Activated CD4-positive, alpha-beta T cell treated with anti-CD3 and anti-CD28 coated beads for 1 hour (primary cell): Measurements from ENCODE around the gene FAR2.

Experiments used
- DNase-seq: peaks from one replicate; pipeline ENCODE4 v3.0.0-alpha.2; 2020

The FAR2 gene

DNA sequence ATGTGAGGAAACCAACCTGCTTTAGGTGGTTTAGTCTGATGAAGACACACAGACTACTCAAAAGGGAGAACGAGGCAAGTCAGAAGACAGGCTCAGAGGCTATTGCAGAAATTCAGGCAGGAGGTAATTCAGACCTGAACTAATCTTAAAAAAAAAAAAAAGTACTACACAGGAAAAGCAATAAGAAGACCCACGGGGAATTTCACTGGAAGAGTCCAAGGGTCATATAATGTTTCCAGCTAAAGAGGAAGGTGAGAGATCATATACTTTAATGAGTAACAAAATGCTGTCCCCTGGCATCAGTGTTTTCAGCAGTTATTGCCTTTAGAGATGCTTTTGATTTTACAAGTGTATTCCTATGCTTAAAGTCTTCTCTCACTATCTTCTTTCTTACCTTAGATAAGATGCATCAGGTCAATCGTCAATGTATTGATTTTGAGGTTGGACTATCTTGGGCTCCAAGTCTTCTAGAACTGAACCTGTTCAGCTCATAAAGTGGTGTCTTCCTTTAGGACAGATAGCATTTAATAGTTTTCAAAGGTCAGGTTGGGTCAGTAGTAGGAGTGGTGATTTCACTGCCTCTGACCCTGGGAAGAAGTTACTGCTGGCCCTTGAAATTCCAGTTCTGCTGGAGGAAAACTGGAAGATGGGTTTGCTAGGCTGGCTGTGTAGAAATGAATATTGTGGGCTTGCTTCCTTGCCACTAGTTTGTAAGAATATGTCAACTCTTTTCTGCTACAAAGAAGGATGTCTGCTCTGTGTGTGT, 60.0 kb downstream of the FAR2 start:
- no peak for DNase-seq

DNA sequence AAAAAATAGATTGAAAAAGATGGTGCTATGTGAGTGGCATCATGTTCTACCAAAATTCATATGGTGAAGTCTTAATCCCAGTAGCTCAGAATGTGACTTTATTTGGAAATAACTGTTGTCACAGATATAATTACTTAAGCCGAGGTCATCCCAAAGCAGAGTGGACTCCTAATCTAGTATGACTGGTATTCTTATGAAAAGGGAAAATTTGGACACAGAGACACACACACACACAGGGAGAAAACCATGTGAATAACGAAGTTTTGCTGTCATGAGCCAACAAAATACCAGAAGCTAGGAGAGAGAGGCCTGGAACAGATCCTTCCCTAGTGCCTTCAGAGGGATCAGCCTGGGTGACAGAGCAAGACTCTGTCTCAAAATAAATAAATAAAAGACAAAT, 62.6 kb downstream of the FAR2 start:
- no peak for DNase-seq

DNA sequence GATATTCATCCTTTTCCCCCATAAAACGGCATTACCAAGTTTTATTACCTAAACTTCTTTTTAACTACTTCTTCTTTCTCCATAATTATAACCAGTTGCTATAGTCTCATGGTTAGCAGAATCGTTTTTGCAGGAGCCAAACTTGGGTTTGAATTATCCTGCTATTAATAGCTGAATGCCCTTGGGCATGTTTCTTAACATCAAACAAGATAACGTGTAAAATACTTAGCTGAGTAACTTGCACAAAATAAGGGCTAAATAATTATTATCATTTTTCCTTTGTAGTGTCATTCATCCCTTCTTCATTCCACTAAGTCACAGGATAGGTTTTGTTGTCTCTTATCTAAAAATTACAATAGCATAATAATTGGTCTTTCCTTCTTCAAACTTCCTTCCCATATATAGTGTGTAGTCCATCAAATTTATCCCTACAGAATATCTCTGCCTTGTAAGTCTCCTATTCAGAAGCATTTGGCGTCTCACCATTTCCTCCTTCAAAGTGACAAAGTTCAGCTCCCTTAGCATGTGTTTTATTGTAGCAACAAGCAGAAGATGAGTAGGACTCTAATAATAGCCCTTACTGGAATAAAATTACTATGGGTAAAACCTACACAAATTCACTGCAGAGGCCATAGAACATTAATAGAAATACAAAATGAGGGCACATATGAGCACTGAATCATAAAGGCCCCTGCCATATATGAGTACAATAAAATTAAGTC, 63.8 kb downstream of the FAR2 start:
- DNase-seq: no peak

DNA sequence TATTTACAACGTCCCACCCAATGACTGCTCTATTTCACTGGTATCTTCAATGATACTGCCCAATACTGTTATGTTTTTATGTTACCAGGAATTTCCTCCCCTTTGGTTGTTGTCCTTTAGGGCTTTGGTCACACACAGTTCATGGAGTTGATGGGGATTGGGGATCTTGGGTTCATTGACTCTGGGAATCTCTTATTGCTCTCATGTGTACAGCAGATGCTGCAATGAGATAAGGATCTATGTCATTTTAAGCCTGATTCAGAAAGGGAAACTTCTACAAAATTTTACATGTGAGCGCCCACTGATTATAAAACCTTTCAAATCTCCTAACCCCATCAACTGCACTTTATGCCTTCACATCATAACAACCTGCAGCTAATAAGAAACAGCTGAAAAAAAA, 67.2 kb downstream of the FAR2 start:
- no peak for DNase-seq

DNA sequence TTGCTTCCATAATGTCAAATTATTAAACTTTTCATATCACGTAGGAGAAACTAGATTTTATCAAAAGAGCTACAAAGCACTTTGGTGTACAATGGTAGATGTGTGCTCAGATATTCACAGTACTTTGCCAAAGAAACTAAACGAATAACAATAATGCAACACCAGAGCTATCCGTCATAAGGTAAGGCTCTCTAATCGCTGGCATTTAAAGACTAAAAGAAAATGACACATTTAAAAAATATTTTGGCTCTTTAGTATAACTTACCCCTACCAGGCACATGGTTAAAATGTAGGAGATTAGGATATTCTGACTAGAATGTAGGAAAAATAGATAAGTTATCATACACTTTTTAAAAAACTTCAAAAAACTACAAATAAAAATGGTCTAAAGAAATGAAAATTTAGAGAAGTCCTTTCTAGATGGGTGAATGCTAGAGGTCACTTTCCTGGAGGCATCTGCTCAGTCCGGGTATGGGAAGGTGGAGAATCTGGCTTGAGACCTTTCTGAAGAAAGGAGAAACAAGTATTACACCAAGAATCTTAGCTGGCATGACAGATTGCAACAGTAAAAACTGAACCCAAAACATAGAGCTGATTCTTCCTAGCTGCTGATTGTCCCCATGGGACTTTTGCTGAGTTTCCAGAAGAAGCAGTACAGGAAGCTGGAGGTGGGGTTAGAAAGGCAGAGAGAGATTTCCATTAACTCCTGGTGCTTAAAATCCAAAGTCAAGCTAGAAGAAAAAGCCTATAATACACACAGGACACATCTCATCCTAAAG, 67.9 kb downstream of the FAR2 start:
- DNase-seq: no peak

DNA sequence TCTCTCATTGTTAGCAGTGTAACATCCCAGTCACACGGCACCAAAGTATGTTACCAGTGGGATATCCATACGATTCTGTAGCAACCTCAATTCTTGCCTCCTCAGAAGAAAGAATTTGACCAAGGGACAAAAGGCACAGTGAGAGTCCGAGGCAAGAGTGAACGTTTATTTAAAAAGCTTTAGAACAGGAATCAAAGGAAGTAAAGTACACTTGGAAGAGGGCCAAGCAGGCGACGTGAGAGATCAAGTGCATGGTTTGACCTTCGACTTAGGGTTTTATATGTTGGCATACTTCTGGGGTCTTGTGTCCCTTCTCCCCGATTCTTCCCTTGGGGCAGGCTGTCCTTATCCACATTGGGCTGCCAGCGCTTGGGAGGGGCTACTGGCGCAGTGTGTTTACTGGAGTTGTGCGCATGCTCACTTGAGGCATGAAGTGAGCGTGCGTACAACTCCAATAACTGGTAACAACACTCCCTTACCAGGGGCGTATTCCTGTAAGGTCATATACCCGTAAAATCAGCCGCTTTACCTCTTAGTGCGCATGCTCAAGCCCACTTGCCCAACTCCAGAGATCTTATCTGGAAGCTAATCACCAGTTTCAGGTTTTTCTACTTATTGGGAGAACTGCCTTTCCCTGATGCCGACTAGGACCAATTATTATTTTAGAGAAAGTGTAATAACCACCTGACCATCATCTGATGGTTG, 71.7 kb downstream of the FAR2 start:
- DNase-seq: no peak

DNA sequence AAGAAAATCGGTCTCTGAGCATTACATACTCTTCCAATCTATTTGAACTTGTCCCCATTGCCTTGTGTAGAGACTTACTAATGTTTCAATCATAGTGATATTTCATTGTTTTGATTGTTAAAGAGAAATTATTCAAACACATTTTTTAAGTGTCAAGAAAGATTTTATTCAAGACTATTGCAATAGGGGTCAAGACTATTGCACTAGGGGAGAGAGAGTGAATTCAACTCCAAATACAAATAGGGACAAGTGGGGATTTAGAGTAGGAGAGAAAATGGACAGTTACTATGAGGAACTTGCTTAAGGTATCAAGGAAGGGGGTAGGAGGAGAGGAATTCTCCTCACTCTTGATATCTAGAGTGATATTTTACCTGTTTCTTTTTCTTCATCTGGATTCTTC, 73.1 kb downstream of the FAR2 start:
- DNase-seq: no peak

DNA sequence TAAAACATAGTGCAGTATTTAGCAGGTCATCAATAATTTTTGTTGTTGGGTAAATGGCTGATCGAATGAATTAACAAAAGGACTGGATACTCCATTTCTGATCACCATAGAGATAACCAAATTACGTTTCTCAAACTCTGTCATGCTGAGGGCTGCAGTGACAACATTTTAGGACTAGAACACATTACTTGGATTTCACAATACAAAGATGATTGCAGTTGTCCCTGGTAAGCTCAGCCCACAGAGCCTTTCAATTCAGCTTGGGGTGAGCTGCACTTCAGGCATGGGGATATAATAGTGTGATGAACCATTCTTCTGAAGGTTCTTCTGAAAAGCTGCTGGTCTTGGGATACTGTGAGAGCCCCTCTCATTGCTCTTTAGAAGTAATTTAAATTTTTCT, 74.3 kb downstream of the FAR2 start:
- no peak for DNase-seq

DNA sequence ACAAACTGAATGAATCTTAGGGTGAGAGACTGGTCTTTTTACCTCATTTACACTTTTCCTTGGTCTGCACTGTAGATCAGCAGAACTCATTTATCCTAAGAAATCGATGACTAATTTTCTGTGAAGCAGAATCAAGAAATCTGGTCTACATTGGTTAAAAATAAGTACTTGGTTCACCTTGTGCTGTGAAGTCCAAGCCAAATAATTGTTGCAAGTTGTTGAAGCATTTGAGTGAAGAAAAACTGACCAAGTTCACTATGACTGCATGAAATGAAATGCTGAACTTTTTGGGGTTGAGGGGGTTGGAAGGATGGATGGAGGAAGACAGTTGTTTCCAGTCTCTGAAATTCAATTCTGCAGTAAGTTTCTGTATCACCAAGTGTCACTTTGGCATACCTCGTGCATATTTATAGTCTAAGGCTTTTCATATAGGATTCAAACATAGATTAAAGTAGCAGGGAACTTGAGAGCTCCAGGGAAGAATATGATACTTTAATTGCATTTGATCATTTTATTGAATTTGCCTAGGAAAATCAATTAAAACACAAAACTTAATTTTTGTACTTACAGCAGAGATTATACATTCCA, 75.0 kb downstream of the FAR2 start:
- no peak for DNase-seq

DNA sequence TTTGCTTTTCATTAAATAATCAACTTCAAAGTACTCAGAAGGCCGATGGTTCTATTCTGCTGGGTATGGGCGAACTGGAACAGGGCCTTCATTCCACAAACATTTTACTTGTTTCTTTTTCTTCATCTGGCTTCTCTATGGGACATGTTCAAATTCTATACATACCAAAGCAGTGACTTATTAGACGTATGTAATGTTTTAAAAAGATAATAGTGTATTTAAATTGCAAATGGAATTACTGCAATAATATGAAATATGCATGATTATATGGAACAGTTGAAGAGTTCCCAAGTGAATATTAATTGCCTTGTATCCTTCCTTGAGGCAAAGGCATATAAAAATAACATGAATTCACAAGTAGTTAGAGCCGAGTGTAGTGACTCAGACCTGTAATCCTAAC, 75.5 kb downstream of the FAR2 start:
- DNase-seq: no peak

DNA sequence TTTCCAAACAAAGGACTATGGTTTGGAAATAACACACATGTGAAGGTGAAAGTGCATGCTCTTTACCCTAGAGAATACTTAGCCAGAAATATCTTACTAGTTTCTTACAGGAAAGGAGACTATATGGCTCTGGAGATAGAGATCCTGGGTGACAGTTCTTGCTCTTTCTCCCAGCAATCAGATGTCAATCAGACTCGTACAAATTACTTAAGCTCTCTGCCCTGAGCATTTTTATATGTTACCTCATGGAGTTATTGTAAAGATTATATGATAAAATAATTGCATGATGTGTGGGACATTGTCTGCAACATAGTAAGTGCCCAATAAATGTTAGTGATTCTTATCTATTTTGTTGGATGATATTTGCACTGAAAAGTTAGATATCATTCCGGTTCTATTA, 76.8 kb downstream of the FAR2 start:
- DNase-seq: no peak

DNA sequence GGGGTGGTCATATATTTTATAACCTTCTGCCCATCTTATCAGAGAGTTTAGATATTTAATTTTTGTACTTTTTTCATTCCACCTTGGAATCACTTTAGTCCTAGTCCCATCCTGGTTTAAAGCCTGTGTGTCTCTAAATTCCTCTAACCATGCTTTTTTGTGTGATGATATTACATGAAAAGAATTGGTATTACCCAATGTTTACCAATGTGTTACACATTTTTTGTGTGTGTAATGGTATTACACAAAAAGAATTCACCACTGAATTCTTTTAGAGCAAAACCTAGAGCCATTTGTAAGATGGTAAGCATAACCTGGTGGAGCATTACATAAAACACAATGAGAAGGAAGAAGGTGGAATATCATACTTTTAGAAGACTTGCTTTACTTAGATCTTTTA, 77.5 kb downstream of the FAR2 start:
- DNase-seq: no peak

DNA sequence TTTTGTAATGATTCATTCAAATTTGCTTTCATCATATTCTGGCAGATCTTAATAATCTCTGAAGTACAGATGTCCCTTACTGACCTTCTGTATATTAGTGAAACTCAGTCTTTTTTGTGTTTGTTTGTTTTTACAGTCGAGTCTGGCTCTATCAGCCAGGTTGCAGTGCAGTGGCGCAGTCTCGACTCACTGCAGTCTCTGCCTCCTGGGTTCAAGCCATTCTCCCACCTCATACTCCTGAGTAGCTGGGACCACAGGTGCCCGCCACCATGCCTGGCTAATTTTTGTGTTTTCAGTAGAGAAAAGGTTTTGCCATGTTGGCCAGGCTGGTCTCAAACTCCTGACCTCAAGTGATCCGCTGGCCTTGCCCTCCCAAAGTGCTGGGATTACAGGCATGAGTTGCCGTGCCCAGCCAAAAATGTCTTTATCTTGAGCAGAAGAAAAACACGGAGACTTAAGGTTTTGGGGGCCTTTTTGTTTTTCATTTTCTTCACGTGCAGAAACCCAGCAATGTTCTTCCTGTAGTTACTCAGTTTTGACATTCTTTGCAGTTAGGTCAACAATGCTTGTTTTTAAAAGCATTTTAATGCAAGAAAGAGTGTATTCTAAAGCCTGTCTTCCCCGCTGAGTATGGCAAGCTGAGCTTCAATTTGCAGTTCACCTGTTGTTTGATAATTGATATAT, 79.5 kb downstream of the FAR2 start:
- DNase-seq: no peak

DNA sequence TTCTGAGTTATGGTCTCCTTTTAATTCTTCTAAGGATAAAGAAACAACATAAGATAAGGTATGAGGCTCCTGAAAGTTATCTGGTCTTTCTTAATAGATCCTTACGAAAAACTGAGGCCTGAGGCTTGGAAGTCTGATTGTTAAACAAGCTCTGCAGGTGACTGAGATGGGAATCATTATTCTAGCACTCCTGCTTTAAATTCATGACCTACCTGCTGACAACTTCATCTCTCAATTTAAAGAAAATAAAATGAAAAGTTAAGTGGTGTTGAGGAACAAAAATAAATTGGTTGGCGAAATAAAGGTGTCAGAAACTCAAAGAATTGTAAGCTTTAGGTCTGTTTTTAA, 80.1 kb downstream of the FAR2 start:
- no peak for DNase-seq

DNA sequence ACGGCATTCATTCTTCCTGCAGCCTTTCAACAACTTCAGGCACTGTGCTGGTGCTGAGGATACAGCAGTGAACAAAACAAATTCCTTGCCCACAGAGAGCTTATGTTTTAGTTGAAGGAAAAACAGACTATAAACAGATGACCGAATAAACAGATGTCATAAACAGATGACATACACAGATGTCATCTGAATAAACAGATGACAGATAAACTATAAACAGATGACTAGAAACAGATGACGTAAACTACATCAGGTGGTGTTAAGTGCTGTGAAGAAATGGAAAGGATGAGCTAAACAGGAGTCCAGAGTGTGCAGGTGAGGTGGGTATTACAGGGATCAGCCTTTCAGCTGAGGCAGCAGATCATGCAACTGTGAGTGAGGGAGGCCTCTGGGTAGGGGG, 80.9 kb downstream of the FAR2 start:
- DNase-seq: no peak

DNA sequence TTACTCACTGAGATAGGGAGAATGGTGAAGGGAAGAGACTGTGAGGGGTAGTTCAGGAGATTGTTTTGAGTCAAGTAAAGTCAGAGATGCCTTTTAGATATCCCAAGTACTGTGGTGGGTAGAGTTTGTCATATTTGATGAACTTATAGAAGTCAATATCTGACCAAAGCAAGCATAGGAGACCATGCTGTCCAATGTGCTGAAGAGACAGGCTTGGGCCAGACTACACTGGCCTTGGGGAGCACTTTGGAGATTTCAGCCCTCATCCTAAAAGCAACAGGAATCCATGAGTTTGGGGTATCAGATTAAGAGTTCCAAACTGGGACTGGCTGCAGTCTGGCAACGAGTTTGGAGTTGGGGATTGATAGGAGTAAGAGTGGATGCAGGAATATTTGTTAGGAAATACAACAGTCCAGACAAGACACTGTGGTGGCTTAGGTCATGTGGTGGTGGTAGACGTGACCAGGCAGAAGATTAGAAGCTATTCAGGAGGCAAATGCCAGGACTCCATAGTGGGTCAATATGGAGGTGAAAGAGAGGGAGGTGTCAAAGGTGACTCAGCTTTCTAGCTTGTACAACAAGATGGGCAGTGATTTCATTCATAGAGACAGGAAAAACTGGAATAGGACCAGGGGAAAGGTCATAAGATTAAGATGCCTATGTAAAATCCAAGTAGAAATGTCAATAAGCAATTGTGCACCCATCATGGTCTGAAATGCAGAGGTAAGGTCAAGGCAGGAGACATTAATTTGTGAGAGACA, 81.9 kb downstream of the FAR2 start:
- no peak for DNase-seq

DNA sequence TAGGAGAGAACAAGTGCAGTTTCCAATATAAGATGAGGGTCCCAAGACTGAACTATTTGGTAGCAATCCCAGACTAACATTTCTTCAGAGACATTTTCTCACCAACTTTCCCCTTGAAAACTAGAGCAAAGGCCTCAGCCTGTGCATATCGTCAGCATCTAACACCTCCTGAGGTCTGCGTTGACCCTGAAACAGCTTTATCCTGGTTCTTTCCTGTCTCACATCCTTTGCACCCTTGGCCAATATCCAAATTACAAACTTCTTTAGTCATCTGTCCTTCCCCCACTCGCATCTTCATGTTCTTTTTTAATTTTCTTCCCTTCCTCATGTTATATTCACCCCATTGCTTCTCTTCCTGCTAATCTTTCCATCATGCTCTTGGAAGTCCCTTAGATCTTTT, 83.0 kb downstream of the FAR2 start:
- DNase-seq: no peak

DNA sequence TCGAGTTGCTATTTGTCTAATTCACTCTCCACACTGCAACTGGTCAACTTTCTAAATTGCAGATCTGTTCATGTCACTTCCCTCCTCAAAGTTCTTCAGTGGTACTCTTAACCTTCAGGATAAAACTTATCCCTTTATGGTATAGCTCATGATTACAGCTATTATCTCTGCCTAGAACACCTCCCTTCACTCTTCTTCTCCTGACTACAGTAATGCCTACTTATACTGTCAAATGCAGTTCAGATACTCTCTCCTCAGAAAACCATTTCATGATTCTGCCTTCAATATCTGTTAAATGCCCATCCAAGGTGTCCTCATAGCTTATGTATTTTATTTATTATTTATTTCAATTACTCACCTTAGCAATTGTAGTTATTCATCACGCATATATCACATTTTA, 85.5 kb downstream of the FAR2 start:
- DNase-seq: no peak

DNA sequence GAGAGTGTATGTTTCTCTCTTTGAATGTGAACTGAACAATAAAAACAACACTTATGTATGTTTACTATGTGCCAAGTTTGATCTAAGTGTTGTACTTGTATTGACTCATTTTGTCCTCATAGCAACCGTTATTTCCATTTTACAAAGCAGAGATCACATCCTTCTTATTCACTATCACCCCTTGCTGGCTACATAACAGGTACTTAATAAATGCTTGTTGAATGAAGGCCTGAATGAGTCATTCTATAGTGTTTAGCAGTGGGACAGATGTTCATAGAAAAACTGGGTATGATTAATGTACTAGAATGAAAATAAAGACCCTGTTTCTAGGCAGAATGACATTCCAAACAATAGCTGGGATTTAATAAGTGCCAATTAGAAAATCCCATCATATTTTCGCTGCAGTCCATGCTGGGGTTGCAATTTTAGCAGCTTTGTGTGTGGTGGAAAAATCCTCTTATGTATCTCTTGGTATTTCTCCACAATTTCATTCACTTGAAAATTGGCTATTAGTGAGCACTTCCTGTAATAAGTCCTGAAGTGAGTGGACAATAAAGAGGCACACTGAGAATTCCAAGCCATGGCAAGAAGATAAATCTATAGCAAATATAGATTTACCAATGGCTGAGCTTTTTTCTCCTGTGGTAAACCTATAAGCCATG, 86.0 kb downstream of the FAR2 start:
- no peak for DNase-seq

DNA sequence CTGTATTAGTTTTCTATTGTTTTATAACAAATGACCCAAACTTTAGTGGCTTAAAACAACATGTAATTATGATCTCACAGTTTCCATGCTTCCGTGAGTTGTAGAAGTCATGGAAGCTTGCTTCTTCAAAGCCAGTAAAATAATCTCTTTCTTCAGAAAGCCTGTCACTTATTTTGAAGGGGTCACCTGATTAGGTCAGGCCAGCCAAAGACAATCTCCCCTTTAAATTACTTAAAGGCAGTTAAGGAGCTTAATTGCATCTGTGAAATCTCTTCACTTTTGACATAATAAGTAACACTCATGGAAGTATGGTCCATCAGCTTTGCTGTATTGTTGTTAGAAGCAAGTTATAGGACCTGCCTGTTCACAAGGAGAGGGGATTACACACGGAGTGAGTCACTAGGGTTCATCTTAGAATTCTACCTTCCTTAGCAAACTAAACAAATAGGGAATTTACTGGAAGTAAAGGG, 89.8 kb downstream of the FAR2 start:
- no peak for DNase-seq

DNA sequence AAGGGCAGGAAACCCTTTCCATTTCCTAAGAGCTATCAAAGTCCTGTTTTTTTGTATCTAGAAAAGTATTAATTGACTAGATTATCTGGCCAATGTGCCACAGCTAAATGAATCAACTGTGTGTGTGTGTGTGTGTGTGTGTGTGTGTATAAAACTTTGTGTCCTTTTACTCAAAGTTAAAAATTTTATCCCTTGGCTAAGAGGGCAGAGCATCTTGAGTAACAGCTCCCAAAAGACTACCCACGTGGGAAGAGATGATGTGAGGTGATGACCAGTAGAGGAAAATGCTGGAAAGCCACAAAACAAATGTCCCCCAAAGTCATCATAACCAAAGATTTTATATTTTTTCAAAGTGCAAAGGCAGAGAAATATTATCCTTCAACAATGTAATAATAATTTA, 90.3 kb downstream of the FAR2 start:
- no peak for DNase-seq
